Endothelial cell of hepatic sinusoid (primary cell): ENCODE data around the gene SYT10.

Experiments
- in situ Hi-C: cut with HindIII; loops from 2 replicates; pipeline ENCODE4 v1.10.0; 2017; ENCODE audit warnings: low sequenced_read_pairs

Gene SYT10, protein sequence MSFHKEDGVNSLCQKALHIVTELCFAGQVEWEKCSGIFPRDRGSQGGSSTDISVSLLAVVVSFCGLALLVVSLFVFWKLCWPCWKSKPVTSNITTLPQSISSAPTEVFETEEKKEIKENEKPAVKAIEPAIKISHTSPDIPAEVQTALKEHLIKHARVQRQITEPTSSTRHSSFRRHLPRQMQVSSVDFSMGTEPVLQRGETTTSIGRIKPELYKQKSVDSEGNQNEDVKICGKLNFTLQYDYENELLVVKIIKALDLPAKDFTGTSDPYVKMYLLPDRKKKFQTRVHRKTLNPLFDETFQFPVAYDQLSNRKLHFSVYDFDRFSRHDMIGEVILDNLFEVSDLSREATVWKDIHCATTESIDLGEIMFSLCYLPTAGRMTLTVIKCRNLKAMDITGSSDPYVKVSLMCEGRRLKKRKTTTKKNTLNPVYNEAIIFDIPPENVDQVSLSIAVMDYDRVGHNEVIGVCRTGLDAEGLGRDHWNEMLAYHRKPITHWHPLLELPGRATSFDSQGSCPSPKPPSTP

DNA sequence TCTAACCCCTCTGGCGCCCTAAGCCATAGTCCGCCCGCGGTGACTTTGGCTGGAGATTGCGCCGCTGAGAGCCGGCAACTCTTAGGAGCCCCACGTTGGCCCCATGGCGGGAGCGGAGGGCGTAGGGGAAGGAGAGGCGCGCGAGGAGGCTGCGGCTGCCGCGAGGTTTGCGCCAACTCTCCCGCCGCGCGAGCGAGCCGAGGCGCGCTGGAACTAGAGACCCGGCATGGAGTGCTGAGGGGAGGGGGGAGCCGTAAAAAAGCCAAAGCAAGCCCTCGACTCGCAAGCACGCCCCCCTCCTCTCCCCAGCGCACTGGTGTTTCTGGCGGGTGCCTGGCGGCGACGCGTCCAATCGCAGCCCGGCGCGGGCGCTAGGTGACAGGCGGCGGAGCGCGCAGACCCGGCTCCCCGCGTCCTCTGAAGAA lies at the start of gene SYT10:
TSS of gene SYT10 (minus strand) at position 233 of the 425 bp plus-strand sequence. CDS start 297 bp downstream, outside the sequence.
- in situ Hi-C loops: no loop called here

DNA sequence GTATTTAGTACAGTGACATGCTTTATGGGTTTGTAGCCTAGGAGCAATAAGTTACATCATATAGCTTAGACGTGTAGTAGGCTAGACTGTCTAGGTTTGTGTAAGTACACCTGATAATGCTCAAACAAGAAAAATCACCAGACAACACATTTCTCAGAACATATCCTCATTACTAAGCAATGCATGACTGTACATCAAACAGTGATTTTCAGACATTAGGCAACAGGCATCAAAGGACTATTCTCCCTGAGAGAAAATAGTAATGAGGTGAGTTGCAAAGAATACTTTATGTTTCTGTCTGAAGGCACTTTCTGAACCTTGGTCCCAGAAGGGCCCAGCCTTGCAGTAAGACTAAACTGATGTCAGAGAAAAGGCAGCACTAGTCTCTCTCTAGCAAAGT lies 48.4 kb upstream of the SYT10 start:
- in situ Hi-C loops: no loop called here

DNA sequence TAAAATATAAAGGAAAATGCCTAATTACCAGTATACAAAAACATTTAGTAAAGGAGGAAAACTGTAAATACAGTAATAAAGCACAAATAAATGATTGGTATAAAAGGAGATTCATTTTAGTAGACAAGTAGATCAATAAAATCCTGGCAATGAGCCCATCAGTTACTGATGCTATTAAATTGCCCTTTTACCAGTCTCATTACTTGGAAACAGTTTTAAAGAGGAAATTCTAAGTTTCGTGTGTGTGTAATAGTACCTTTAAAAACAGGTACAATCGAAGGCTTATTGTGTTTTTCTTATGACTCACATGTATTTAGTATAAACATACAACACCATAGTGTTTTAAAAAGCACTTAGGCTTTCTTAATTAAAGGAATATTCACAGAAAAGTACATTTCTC lies 46.4 kb upstream of the SYT10 start:
- in situ Hi-C loops: no loop called here

DNA sequence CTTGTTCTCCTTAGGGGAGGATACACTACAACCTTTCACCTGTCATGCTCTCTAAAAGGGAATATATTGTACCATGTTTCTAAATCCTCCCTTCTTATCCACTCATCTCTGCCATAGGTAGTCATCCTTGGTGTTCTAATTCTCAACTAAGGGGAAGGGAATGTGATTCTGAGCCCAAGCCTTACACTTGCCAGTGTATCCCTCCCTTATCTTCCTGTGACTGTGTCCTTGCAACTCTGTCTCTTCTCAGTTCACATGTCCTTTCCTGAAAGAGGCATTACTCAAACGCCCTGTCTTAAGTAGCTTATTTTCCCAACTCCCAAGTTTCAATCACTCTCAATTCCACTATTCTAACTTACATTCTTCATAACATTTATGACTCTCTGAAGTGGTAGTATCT lies 44.5 kb upstream of the SYT10 start:
- in situ Hi-C loops: no loop called here

DNA sequence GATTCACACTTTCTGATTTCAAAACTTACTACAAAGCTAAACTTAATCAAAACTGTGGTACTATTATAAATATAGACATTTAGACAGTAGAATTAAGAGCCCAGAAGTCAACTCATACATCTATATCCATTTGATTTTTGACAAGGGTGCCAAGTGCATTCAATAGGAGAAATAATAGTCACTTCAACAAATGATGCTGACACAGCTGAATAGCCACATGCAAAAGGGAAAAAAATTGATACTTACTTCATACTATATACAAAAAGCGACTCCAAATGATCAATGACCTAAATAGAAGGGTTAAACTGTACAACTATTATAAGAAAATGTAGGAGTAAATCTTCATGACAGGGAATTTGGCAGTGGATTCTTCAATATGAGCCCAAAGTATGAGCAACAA lies 40.7 kb upstream of the SYT10 start:
- in situ Hi-C loops: no loop called here

DNA sequence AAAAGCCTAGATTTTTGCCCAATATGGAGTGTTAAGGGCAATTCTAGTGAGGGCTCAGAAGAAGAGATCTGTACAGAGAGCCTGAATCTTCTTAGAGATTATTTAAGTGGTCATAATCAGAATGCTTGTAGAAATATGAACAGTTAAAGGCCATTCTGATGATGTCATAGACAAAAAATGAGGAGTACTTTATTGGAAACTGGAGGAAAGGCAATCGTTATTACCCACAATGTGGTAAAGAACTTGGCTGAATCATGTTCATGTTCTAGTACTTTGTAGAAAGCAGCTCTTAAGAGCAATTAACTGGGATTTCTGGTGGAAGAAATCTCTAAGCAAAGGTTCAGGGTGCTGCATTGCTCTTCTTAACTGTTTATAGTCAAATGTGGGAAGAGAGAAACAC lies 36.4 kb upstream of the SYT10 start:
- in situ Hi-C loops: no loop called here

DNA sequence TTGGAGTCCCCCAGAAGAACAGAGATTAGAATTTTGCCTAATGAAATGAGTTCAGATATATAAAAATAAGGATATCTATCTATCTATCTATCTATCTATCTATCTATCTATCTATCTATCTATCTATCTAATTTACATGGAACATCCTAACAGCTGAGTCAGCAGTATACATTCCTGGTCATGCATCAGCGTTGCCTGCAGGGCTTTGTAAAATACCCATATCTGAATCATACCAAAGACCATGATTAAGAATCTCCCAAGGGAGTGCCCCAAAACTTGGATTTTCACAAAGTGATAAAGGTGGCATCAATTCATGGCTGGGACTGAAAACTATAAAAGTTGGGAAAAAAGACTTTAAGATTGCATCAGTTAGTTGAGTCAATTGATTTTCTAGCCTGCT lies 32.7 kb upstream of the SYT10 start:
- in situ Hi-C loops: no loop called here

DNA sequence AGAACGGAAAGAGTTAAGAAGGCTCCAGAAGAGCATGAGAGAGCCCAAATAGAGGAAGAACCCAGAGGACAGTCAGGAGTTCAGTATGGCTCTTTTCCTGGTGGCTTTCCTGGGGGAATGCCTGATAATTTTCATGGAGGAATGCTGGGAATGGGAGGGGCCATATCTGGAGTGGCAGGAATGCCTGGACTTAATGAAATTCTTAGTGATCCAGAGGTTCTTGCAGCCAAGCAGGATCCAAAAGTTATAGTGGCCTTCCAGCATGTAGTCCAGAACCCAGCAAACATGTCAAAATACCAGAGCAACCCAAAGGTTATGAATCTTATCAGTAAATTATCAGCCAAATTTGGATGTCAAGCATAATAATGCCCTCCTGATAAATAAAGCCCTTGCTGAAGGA lies 15.5 kb upstream of the SYT10 start:
- in situ Hi-C loops: no loop called here

DNA sequence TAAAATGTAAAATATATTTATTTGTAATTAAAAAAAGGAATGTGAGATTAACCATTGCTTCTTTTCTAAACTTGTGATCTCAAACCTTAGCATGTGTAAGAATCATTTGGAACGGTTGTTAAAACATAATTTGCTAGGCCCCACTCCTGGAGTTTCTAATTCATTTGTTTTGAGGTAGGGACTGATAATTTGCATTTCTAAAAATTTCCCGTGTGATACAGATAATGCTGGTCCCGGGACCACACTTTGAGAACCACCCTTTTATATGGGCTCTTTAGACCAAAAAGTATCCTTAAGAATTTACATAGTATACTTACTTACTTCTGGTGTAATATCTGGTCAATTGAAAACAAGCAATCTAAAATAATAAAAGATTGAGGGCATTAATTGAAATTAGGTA lies 10.9 kb upstream of the SYT10 start:
- in situ Hi-C loops: no loop called here

DNA sequence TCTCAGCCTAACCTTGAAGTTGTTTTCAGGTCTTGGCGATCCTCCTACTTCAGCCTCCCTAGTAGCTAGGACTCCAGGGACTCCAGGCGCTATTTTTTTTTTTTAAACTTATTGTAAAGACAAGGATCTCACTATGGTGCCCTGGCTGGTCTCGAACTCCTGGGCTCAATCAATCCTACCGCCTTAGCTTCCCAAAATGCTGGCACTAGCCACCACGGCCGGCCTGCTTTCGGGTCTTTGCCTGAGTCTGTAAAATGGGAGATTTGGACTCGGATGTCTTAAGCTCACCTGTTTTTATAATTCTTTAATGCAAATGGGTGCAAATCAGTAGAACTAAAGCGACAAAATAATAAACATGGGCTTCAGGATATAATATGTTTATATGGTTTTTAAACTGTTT lies 858 bp upstream of the SYT10 start:
- in situ Hi-C loops: no loop called here

DNA sequence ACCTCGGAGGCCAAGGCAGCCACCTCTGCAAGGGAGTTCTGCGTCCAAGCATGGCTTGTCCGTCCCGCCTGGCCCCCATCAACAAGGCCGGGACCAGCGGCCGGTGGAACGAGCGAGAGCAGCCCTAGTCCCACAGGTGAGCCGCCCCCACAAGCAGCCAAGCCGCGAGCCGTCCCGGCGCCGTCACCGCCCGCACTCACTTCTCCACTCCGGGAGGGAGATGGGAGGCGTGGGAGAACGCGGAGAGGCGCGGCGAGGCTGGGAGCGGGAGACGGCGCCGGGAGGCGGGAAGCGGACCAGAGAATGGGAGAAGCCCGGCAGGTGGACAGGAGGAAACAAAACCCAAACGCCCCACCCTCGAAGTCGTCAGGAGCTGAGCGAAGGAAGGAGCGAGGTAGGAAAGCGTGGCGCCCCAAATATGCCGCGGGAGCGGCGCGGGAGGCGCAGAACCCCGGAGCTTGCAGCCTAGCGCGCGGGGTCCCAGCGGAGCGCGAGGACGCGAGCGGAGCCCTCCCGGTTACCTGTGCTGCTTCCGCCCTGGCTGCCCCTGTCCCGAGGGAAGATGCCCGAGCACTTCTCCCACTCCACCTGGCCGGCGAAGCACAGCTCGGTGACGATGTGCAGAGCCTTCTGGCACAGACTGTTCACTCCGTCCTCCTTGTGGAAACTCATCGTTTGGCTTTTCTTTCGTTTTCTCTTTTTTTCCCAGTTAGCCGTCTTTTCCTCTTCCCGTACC lies 600 bp downstream of the SYT10 start:
- in situ Hi-C loops: no loop called here

DNA sequence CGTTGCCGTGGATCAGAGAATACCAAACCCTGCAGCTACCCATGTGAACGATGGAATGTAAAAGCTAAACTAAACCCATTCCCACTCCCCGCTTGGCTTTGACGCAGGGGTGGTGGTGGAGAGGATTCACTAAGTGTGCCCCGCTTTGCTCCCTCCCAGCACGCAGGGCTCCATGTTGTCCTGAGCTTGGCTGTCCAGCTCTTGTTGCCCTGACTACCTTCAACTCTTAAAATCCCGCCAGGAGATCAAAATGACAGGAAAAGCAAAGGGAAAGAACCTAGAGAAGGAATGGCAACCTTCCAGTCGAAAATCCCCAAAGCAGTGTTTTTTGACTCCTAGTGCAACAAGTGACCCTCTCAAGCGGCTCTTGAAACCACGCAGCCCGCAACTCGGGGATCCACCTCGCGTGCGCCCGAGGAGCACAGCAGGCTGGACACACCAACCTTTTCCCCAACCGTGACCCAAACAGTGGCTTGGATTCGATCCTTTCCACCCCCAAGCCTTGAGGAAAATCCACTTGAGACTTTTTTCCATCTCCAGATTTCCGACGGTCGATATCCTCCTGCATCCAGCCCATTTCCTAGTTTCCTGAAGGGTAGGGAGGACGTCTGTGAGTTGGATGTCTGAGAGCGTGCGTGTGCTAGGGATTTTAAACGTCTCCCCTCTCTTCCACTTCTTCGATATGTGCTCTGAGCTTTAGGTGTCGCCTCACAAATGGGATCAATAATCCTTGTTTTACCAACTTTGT lies 1.4 kb downstream of the SYT10 start:
- in situ Hi-C loops: no loop called here

DNA sequence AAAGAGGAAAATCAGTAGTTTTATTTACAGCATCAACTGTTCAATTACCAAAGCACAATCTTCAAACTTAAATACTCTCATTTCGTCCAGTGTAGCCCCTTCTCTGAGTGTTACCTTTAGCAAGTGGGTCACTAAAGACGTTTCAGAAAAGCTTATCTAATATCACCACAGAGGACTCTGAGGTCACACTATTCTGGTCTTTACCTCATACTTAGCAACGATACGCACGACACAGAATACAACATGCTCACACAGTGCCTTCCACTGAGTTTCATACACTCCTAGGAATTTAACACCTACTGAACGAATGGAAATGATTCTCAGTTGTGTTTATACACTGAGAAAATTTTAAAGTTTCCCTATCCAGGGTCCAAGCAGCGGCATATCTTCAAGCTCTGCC lies 2.0 kb downstream of the SYT10 start:
- in situ Hi-C loops: no loop called here

DNA sequence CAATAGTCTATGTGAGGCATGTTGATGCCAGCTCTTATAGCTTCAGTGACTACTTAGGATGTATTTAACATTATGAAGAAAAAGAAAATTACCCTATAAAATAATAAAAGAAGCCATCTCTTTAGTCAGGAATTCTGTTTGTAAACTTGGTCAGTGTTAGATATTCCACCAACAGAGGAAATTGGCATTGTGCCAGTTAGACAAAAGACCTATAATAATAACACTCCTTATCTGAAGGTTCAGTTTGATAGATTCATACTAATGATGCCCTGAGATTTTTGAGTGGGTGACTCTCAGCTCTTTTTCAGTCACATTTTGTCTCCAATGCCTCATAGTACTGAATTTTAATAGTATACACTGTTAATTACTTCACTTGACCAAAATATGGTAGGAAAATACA lies 6.6 kb downstream of the SYT10 start:
- in situ Hi-C loops: no loop called here

DNA sequence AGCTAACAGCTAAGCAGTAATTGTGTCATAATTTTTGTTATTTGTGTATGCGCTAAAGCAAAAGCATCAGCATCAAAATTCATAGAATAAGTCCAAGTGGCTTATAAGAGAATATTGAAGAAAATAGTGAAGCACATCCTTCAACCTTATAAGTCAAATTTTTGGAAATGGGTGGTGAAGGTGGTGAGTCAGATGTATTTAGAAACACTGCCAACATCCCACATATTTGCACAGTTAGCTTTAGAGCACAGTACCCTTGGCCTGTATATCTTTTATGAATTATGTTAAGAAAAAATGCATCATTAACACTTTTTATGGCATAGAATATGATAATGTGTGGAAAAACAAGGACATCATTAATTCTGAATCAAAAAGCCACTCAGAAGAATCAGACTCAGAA lies 8.0 kb downstream of the SYT10 start:
- in situ Hi-C loops: no loop called here

DNA sequence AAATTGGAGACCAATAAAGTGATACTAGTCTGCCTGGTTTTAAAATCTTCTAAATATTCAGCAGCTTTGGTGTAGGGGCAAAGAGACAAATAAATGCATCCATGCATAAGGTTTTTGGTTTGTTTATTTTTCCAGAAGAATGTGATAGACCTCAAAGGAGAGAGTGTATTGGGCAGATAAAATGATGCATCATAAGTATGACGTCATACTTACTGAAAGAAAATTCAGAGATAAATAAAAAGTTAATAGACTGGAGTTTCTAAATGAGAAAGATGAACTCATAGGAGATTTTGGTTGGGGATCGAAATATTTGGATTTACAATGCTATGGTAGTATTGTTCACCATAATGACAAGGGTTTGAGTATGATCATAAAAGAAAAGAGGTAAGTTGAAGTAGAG lies 10.2 kb downstream of the SYT10 start:
- in situ Hi-C loops: no loop called here

DNA sequence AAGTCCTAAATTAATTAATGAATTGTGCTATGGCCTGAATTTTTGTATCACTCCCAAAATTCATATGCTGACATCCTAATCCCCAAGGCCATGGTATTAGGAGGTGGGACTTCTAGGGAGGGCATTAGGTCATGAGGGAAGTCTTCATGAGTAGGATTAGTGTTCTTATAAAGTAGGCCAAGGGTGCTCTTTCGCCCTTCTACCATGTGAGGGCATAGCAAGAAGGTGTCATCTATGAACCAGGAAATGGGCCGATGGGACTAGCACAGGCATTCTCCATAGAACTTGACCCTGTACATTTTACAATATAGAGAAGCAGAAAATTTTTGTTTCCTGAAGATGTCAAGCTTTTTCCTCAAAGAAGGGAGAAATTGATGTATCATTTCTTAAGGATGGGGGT lies 12.5 kb downstream of the SYT10 start:
- in situ Hi-C loops: no loop called here

DNA sequence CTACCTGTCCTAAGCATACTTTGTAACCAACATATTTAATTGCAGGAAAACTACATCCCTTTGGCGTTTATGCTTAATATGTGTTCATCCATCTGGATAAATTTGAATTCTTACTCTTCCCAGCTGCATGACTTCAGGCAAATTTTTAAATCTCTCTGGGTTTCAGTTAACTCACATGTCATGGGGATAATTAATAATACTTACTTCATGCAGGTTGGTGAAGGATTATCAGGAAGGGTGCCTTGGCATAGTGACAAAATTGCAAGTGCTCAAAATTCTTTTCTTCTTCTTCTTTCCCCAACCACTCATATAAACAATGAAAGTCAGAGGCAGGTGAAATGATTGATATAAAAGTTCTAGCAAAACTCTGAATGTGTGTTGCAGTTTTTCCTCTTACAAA lies 15.9 kb downstream of the SYT10 start:
- in situ Hi-C loops: no loop called here

DNA sequence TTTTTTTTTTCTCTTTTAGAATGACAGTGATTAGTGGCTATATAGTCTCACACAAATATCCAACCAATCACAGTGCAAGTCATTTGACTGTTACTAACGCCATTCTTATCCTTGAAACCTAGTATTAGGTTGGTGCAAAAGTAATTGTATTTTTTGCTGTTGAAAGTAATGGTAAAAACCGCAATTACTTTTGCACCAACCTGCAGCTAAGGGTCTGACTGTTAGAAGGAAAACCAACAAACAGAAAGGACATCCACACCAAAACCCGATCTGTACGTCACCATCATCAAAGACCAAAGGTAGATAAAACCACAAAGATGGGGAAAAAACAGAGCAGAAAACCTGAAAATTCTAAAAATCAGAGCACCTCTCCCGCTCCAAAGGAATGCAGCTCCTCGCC lies 27.2 kb downstream of the SYT10 start:
- in situ Hi-C loops: loop anchor here (5.0 kb wide), 1 partner anchor 35 kb away; no protein-coding TSS in a partner anchor

DNA sequence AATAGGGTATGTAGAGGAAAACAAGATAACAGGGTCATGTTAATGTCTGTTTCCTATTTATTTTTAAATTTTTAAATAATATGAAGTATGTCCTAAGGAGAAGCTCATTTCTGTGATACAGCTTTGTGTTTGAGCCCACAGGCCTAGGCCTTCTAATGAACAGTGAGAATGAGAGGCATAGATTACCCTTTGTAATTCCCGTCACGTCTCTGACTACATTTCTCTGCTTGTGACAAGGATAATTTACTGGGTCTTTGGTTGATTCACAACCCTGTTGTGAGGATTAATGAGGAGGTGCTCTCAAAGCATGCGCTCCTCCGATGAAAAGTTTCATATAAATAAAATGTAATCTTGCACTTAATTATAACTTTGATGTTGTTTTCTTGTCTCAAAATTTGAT lies 56.1 kb downstream of the SYT10 start:
- in situ Hi-C loops: no loop called here

DNA sequence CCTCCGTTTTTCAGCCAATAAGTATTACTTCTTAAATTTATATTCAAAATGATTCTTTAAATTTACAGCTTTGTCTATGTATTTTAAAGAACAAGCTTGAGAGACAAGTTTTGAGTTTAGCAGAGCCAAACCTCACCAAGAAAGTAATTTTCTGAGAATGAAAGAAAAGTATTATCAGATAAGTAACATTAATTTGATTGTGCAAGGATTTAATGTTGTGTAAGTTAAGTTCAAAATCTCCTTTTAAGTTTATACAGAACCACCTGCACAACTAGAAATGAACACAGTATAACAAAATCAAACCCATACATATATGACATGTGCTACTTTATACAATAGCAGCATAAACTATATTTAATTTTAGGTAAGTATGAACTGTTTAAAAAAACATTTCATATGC lies 63.5 kb downstream of the SYT10 start:
- in situ Hi-C loops: loop anchor here (5.0 kb wide), 1 partner anchor 36 kb away; no protein-coding TSS in a partner anchor
